ENCODE data around the gene RND1. TPM values are rescaled to one million over a fixed set of nuclear protein-coding genes. Genes with fewer than 3 reads are reported as not detected.
A peak's percentile ranks its signal among the peaks of the same experiment; 100 is the strongest.

Gene RND1
- total RNA-seq, 1 experiment from 2014 or later = 0.60 TPM

- Histone ChIP-seq H3K36me3 (ENCODE audit: insufficient read depth, low read length) (no peaks in the 10 kb centered on the region), H3K9ac (ENCODE audit: low read length) (no peak overlapping the region), H3K9me2 (replicated peaks; ENCODE audit: insufficient read depth, low read length) (no peaks in the 10 kb centered on the region), H3K79me2 (ENCODE audit: low read length) (no peaks in the 10 kb centered on the region), H3K27me3 (ENCODE audit: low read length) (no peaks in the 10 kb centered on the region), H3K4me2 (ENCODE audit: low read depth, low read length, poor library complexity, severe bottlenecking) (no peak overlapping the region), H4K20me1 (ENCODE audit: insufficient read depth, low read depth, low read length) (no peaks in the 10 kb centered on the region), H3K9me3 (ENCODE audit: low read length) (no peaks in the 10 kb centered on the region), H3K4me3 (ENCODE audit: low read length) (no peak overlapping the region), H3K27ac (ENCODE audit: low read length) (no peak overlapping the region), H2AFZ (ENCODE audit: low read length) (no peak overlapping the region), H3K4me1 (ENCODE audit: low read length) (no peaks in the 10 kb centered on the region)
- no peak for DNase-seq
Observed at GRCh38 chr12:48894271-48894670, 28.6 kb upstream of the RND1 start.

DNA sequence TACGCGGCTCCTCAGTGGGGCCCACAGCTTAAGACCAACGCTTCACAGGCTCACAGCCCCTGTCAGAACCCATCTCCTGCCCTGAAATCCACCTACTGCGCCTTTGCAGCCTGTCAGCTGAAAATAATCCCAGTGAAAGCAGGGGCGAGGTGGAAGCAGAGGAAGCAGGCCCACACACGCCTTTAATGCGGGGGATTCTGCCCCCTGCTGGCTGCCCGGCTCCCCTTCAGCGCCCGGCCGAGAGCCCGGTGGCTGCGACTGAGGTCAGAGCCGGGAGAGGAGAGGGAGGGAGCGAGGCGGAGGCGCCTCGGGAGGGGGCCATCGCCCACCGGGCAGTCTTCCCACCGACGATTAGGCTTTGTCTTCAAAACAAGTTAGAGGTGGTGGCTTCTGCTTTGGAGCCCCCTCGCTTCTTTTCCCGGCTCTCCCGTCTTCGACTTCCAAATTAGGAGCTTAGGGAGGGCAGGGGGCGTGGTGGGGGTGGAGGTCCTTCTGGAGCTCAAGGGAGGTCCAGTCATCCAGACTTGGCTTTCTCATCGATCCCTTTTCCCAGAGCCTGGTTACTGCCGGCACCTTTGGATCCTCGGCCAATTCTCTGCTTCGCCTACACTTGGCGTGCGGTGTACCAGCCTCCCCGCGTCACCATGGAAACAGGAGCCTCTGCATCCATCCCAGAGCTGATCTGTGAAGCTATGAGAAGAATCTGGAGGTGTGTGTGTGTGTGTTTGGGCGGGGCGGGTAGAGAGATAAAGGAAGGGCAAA is 25.2 kb upstream of the RND1 start:
- Histone ChIP-seq H2AFZ (ENCODE audit: low read length) (no peak overlapping the region), H3K4me1 (ENCODE audit: low read length) (no peaks in the 10 kb centered on the region), H3K27ac (ENCODE audit: low read length) (no peak overlapping the region), H3K36me3 (ENCODE audit: insufficient read depth, low read length) (no peaks in the 10 kb centered on the region), H4K20me1 (ENCODE audit: insufficient read depth, low read depth, low read length) (no peaks in the 10 kb centered on the region), H3K9me2 (replicated peaks; ENCODE audit: insufficient read depth, low read length) (no peaks in the 10 kb centered on the region), H3K27me3 (ENCODE audit: low read length) (no peaks in the 10 kb centered on the region), H3K4me3 (ENCODE audit: low read length) (no peak overlapping the region), H3K9me3 (ENCODE audit: low read length) (no peaks in the 10 kb centered on the region), H3K79me2 (ENCODE audit: low read length) (no peaks in the 10 kb centered on the region), H3K4me2 (ENCODE audit: low read depth, low read length, poor library complexity, severe bottlenecking) (peak overlapping the region; percentile 39), H3K9ac (ENCODE audit: low read length) (no peak overlapping the region; the same call in 1 of the 2 replicates)
- DNase-seq = peak; percentile 87

DNA sequence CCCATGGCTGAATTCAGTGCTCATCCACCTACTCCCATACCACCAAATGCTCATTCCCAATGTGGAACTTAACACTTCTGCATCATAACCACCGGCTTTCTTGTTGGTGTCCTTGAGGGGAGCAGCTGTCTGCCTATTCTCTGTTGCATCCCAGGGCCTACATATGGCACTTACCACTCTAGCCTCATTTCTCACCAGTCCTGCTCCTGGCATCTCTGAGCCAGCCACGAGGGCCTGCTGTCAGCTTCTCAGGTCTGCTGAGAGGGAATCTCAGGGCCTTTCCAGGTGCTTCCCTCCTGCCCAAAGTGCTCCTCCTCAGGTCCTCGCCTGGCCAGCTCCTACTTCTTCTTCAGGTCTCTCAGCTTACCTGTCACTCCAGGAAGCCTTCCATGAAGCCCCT is 24.0 kb upstream of the RND1 start:
- no peaks in the 10 kb centered on the region for H3K27me3 ChIP-seq (ENCODE audit: low read length)
- no peak overlapping the region for H3K4me3 ChIP-seq (ENCODE audit: low read length)
- no peak overlapping the region for H2AFZ ChIP-seq (ENCODE audit: low read length)
- H3K9ac ChIP-seq (ENCODE audit: low read length) = no peak overlapping the region
- H3K27ac ChIP-seq (ENCODE audit: low read length) = no peak overlapping the region
- H3K9me3 ChIP-seq (ENCODE audit: low read length) = no peaks in the 10 kb centered on the region
- H3K4me2 ChIP-seq (ENCODE audit: low read depth, low read length, poor library complexity, severe bottlenecking) = no peak overlapping the region
- H4K20me1 ChIP-seq (ENCODE audit: insufficient read depth, low read depth, low read length) = no peaks in the 10 kb centered on the region
- no peaks in the 10 kb centered on the region for H3K4me1 ChIP-seq (ENCODE audit: low read length)
- H3K9me2 ChIP-seq (replicated peaks; ENCODE audit: insufficient read depth, low read length) = no peaks in the 10 kb centered on the region
- no peaks in the 10 kb centered on the region for H3K79me2 ChIP-seq (ENCODE audit: low read length)
- DNase-seq = no peak
- no peaks in the 10 kb centered on the region for H3K36me3 ChIP-seq (ENCODE audit: insufficient read depth, low read length)

- no peak overlapping the region for H2AFZ ChIP-seq (ENCODE audit: low read length)
- no peak overlapping the region for H3K4me2 ChIP-seq (ENCODE audit: low read depth, low read length, poor library complexity, severe bottlenecking)
Observed at GRCh38 chr12:48883305-48884161, 17.9 kb upstream of the RND1 start.

DNA sequence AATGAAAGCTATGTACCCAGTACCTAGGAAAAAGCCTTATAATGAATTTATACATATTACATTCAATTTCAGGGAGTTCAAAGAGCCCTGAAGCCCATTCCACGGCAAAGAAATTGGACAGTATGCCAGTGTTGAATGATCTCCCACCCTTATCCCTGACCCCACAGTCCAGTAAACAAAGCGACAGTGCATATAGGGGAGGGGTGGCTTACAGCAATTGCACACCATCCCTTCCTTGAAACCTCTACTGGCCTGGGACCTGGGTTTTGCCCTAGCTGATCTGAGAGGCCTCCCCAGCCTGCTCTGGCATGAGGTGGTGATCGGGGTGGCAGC is 17.3 kb upstream of the RND1 start:
- Histone ChIP-seq H2AFZ (ENCODE audit: low read length) (no peak overlapping the region), H3K4me3 (ENCODE audit: low read length) (no peak overlapping the region), H3K9ac (ENCODE audit: low read length) (no peak overlapping the region), H3K36me3 (ENCODE audit: insufficient read depth, low read length) (no peaks in the 10 kb centered on the region), H3K9me3 (ENCODE audit: low read length) (no peaks in the 10 kb centered on the region), H3K27me3 (ENCODE audit: low read length) (no peaks in the 10 kb centered on the region), H3K79me2 (ENCODE audit: low read length) (no peaks in the 10 kb centered on the region), H4K20me1 (ENCODE audit: insufficient read depth, low read depth, low read length) (no peaks in the 10 kb centered on the region), H3K9me2 (replicated peaks; ENCODE audit: insufficient read depth, low read length) (no peaks in the 10 kb centered on the region), H3K27ac (ENCODE audit: low read length) (no peak overlapping the region), H3K4me2 (ENCODE audit: low read depth, low read length, poor library complexity, severe bottlenecking) (no peak overlapping the region), H3K4me1 (ENCODE audit: low read length) (no peaks in the 10 kb centered on the region)
- DNase-seq = no peak

More at GRCh38 chr12:48883305-48884161, 17.9 kb upstream of the RND1 start:
- DNase-seq = no peak
- Histone ChIP-seq H4K20me1 (ENCODE audit: insufficient read depth, low read depth, low read length) (no peaks in the 10 kb centered on the region), H3K27me3 (ENCODE audit: low read length) (no peaks in the 10 kb centered on the region), H3K36me3 (ENCODE audit: insufficient read depth, low read length) (no peaks in the 10 kb centered on the region), H3K79me2 (ENCODE audit: low read length) (no peaks in the 10 kb centered on the region), H3K4me3 (ENCODE audit: low read length) (no peak overlapping the region), H3K9me2 (replicated peaks; ENCODE audit: insufficient read depth, low read length) (no peaks in the 10 kb centered on the region), H3K9me3 (ENCODE audit: low read length) (no peaks in the 10 kb centered on the region), H3K4me1 (ENCODE audit: low read length) (no peaks in the 10 kb centered on the region), H3K9ac (ENCODE audit: low read length) (no peak overlapping the region), H3K27ac (ENCODE audit: low read length) (no peak overlapping the region)

- Histone ChIP-seq H3K4me3 (ENCODE audit: low read length) (no peak overlapping the region), H3K9me2 (replicated peaks; ENCODE audit: insufficient read depth, low read length) (no peaks in the 10 kb centered on the region), H3K4me2 (ENCODE audit: low read depth, low read length, poor library complexity, severe bottlenecking) (no peak overlapping the region), H3K36me3 (ENCODE audit: insufficient read depth, low read length) (no peaks in the 10 kb centered on the region), H3K9ac (ENCODE audit: low read length) (no peak overlapping the region), H3K27me3 (ENCODE audit: low read length) (no peaks in the 10 kb centered on the region), H3K79me2 (ENCODE audit: low read length) (no peaks in the 10 kb centered on the region), H4K20me1 (ENCODE audit: insufficient read depth, low read depth, low read length) (no peaks in the 10 kb centered on the region), H3K4me1 (ENCODE audit: low read length) (no peaks in the 10 kb centered on the region), H2AFZ (ENCODE audit: low read length) (no peak overlapping the region), H3K9me3 (ENCODE audit: low read length) (no peaks in the 10 kb centered on the region), H3K27ac (ENCODE audit: low read length) (no peak overlapping the region)
- no peak for DNase-seq
Observed at GRCh38 chr12:48882315-48882687, 16.6 kb upstream of the RND1 start.

DNA sequence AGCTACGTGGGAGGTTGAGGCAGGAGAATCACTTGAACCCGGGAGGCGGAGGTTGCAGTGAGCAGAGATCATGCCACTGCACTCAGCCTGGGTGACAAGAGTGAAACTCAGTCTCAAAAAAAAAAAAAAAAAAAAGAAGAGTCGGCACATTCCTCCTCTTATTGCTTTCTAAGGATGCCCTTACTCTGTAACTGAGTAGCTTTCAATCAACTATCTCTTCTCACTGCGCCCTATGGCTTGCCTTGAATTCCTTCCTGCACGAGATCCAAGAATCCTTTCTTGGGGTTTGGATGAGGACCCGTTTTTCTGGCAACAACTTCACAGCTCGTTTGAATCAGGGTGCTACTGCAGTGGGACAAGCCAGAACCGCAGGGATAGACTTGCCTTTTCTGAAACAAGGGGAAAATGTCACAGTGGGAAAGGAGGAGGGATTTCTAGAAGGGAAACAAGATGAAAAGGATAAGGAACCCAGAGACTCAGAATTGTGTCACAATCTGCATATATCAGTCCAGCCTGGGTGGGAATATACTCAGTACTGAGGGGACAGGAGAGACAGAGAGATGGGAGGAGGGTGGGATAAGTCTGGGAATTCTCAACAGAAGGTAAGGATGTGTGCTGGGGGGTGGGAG is 16.1 kb upstream of the RND1 start:
- Histone ChIP-seq H3K4me3 (ENCODE audit: low read length) (no peak overlapping the region), H3K27ac (ENCODE audit: low read length) (no peak overlapping the region), H3K4me2 (ENCODE audit: low read depth, low read length, poor library complexity, severe bottlenecking) (no peak overlapping the region), H3K9me2 (replicated peaks; ENCODE audit: insufficient read depth, low read length) (no peaks in the 10 kb centered on the region), H3K36me3 (ENCODE audit: insufficient read depth, low read length) (no peaks in the 10 kb centered on the region), H4K20me1 (ENCODE audit: insufficient read depth, low read depth, low read length) (no peaks in the 10 kb centered on the region), H3K4me1 (ENCODE audit: low read length) (no peaks in the 10 kb centered on the region), H3K9me3 (ENCODE audit: low read length) (no peaks in the 10 kb centered on the region), H3K79me2 (ENCODE audit: low read length) (no peaks in the 10 kb centered on the region), H2AFZ (ENCODE audit: low read length) (no peak overlapping the region), H3K27me3 (ENCODE audit: low read length) (no peaks in the 10 kb centered on the region), H3K9ac (ENCODE audit: low read length) (no peak overlapping the region)
- DNase-seq = no peak

DNA sequence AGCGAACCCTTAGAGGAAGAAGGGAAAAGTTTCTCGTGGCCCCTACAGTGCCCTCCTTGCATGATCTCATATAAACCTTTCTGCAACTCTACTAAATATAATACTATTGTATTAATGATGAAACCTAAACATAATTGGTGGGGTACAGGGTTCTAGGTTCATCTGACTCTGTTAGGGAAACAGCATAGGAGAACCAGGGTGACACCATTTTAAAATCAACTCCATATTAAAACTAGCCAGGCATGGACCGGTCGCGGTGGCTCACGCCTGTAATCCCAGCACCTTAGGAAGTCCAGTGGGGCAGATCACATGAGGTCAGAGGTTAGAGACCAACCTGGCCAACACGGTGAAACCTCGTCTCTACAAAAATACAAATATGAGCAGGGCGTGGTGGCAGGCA is 15.0 kb upstream of the RND1 start:
- no peak overlapping the region for H2AFZ ChIP-seq (ENCODE audit: low read length)
- no peak for DNase-seq

More for the DNA sequence above, 15.0 kb upstream of the RND1 start:
- Histone ChIP-seq H4K20me1 (ENCODE audit: insufficient read depth, low read depth, low read length) (no peaks in the 10 kb centered on the region), H3K36me3 (ENCODE audit: insufficient read depth, low read length) (no peaks in the 10 kb centered on the region), H3K4me2 (ENCODE audit: low read depth, low read length, poor library complexity, severe bottlenecking) (no peak overlapping the region), H3K27ac (ENCODE audit: low read length) (no peak overlapping the region), H3K9me2 (replicated peaks; ENCODE audit: insufficient read depth, low read length) (no peaks in the 10 kb centered on the region), H3K4me1 (ENCODE audit: low read length) (no peaks in the 10 kb centered on the region), H3K79me2 (ENCODE audit: low read length) (no peaks in the 10 kb centered on the region), H3K4me3 (ENCODE audit: low read length) (no peak overlapping the region), H3K27me3 (ENCODE audit: low read length) (no peaks in the 10 kb centered on the region), H3K9me3 (ENCODE audit: low read length) (no peaks in the 10 kb centered on the region), H3K9ac (ENCODE audit: low read length) (no peak overlapping the region)
